HG03095 (cell line): Measurements from ENCODE around the gene STAP1.
"Not testable (repeated sequence)": the region's sequence is repeated elsewhere in the genome, so short reads cannot be mapped to it uniquely, and the experiment has no call there.

Source experiments
- ATAC-seq: cut with Tn5 transposase; IDR thresholded peaks from one replicate; pipeline ENCODE4 v1.9.1; 2021; ENCODE audit warnings: moderate library complexity; ENCODE audit not compliant: unreplicated experiment

STAP1 gene

GRCh38 chr4:67558493-67558892 is at the start of gene STAP1:
Gene STAP1 (plus strand): TSS chr4:67558727. CDS start chr4:67558810, 83 bp downstream.
- ATAC-seq = peak; percentile 55

- ATAC-seq = no peak
Observed at GRCh38 chr4:67512501-67512900, 46.0 kb upstream of the STAP1 start.

- no peak for ATAC-seq
Observed at GRCh38 chr4:67520141-67520540, 38.4 kb upstream of the STAP1 start.

- peak; percentile 93 for ATAC-seq
Observed at GRCh38 chr4:67521506-67521905, 37.0 kb upstream of the STAP1 start.

GRCh38 chr4:67522230-67522629 is 36.3 kb upstream of the STAP1 start:
- no peak for ATAC-seq

- ATAC-seq = no peak
Observed at GRCh38 chr4:67522851-67523671, 35.5 kb upstream of the STAP1 start.

GRCh38 chr4:67524140-67524539 is 34.4 kb upstream of the STAP1 start:
- not testable (repeated sequence) for ATAC-seq

- ATAC-seq = no peak
Observed at GRCh38 chr4:67531379-67531962, 27.1 kb upstream of the STAP1 start.

GRCh38 chr4:67532397-67532796 is 26.1 kb upstream of the STAP1 start:
- not testable (repeated sequence) for ATAC-seq

- no peak for ATAC-seq
Observed at GRCh38 chr4:67533112-67533511, 25.4 kb upstream of the STAP1 start.

- ATAC-seq = no peak
Observed at GRCh38 chr4:67535280-67535840, 23.2 kb upstream of the STAP1 start.

- no peak for ATAC-seq
Observed at GRCh38 chr4:67539830-67540229, 18.7 kb upstream of the STAP1 start.

GRCh38 chr4:67542076-67542475 is 16.5 kb upstream of the STAP1 start:
- ATAC-seq = no peak

GRCh38 chr4:67545199-67546003 is 13.1 kb upstream of the STAP1 start, which contains the start of gene CENPC:
Gene CENPC (minus strand): TSS chr4:67545503. CDS start chr4:67545355, 148 bp downstream.
- ATAC-seq = peak; percentile 95

GRCh38 chr4:67546004-67546356 is 12.5 kb upstream of the STAP1 start:
- no peak for ATAC-seq

GRCh38 chr4:67546971-67547370 is 11.6 kb upstream of the STAP1 start:
- ATAC-seq = no peak

GRCh38 chr4:67549123-67549522 is 9.4 kb upstream of the STAP1 start:
- no peak for ATAC-seq

GRCh38 chr4:67550451-67550850 is 8.1 kb upstream of the STAP1 start:
- ATAC-seq = peak; percentile 48

- ATAC-seq = peak; percentile 31
Observed at GRCh38 chr4:67550857-67551256, 7.7 kb upstream of the STAP1 start.

- not testable (repeated sequence) for ATAC-seq
Observed at GRCh38 chr4:67552146-67552792, 6.3 kb upstream of the STAP1 start.

- no peak for ATAC-seq
Observed at GRCh38 chr4:67554096-67554495, 4.4 kb upstream of the STAP1 start.
